ENCODE measurements around the gene HTN1.
"Not testable (repeated sequence)": the region's sequence is repeated elsewhere in the genome, so short reads cannot be mapped to it uniquely, and the experiment has no call there.

HTN1 gene

GRCh38 chr4:70050138-70050537, at the start of gene HTN1:
Gene HTN1, plus strand, starts transcription at chr4:70050438. Its CDS starts 2,639 bp downstream, at chr4:70053077.
- not testable (repeated sequence) for DNase-seq

DNA sequence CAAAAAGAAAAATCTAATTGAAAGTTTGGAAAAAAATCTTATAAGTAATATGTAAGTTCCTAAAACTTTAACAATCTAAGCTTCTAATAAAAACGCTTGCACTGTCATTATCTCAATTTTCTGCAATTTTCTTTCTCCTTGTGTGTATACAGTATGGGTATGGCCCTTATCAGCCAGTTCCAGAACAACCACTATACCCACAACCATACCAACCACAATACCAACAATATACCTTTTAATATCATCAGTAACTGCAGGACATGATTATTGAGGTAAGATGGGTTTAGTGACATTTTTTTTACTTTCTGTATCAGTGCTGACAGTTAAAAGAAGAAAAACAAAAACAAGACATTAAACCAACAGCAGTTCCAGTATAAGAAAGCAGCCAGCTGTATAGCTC, 49.5 kb upstream of the HTN1 start:
- no peak for DNase-seq

- no peak for DNase-seq
Observed at GRCh38 chr4:70002507-70002906, 47.7 kb upstream of the HTN1 start.

GRCh38 chr4:70008771-70009170, 41.5 kb upstream of the HTN1 start:
- no peak for DNase-seq

GRCh38 chr4:70019006-70019405, 31.2 kb upstream of the HTN1 start:
- DNase-seq: not testable (repeated sequence)

DNA sequence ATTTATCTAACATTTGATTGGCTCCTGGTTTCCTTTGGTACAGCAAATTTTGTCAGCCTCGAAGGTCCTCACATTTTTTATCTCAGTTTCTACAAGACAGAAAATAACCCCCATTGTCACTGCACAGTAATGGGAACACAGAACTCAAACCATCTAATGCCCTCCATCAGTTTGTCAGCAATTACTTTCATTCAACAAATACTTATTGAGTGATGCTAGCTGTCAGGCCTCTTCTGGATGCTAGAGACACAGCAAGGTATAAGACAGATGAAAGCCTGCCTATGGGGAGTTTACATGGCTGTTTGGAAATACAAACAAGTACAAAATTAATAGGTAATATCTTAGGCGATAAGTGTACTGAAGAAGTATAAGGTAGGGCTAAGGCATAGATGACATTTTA, 27.0 kb upstream of the HTN1 start:
- DNase-seq: no peak

GRCh38 chr4:70027011-70027410, 23.2 kb upstream of the HTN1 start:
- no peak for DNase-seq

DNA sequence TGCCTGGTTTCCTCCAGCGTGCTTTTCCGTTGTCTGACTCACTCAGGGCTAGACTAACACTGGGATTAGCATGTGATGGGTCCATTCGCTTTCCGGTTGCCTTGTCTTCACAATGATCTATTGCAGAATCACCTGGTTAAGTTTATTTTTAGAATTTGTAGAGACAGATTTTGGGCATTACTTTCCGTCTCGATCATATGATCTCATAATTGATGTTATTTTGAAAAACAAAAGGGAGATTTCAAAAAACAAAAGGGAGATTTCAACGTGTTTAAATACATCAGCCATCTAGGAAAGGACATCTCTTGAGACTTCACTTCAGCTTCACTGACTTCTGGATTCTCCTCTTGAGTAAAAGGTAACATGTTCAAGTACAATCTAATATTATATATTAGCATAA, 22.1 kb upstream of the HTN1 start, which contains the start of gene HTN3:
Gene HTN3, plus strand, starts transcription at position 301 of the 400 bp plus-strand sequence. CDS start 2,282 bp downstream, outside the sequence.
- not testable (repeated sequence) for DNase-seq

GRCh38 chr4:70037559-70037958, 12.7 kb upstream of the HTN1 start:
- not testable (repeated sequence) for DNase-seq

DNA sequence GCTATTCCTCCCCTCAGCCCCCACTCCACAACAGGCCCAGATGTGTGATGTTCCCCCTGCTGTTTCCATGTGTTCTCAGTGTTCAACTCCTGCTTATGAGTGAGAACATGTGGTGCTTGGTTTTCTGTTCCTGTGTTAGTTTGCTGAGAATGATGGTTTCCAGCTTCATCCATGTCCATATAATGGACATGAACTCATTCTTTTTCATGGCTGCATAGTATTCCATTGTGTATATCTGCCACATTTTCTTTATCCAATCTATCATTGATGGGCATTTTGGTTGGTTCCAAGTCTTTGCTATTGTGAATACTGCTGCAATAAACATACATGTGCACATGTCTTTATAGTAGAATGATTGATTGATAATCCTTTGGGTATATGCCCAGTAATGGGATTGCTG, 10.3 kb upstream of the HTN1 start:
- not testable (repeated sequence) for DNase-seq

- DNase-seq: no peak
Observed at GRCh38 chr4:70041652-70042286, 8.5 kb upstream of the HTN1 start.

DNA sequence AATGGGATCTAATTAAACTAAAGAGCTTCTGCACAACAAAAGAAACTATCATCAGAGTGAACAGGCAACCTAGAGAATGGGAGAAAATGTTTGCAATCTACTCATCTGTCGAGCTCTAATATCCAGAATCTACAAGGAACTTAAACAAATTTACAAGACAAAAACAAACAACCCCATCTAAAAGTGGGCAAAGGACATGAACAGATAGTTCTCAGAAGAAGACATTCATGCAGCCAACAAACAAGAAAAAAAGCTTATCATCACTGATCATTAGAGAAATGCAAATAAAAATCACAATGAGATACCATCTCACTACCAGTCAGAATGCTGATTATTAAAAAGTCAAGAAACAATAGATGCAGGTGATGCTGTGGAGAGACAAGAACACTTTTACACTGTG, 6.3 kb downstream of the HTN1 start:
- not testable (repeated sequence) for DNase-seq

DNA sequence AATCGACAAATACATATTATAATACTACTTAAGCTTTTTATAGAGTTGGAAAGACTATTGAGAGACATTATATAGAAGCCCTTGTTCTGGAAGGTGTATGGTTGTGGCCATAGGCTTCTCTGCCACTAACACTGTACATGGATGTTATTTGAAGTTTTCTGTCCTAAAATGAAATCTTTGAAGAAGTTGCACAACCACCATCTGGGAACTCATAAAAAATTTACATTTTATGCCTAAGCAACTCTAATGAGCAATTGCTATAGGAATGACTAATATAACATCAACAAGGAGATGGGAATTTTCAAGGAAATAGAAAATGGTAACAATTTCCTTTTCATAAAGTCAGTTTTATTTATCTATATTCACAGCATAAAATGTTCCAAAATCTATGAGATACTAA, 7.4 kb downstream of the HTN1 start:
- DNase-seq: no peak

DNA sequence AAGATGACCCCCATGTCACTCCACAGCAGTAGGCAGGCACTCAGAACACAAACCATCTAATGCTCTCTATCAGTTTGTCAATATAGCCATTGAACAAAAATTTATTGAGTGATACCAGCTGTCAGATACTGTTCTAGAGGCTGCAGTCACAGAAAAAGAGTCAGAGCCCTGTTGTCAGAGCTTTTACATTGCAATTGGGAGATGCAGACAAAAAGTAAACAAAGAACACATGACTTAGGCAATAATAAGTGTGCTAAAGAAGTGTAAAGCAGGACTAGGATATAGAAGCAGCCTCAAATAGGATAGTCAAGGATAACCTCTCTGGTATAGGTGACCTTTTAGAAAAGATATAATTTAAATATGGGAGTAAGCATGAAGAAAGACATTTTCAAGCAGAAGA, 8.9 kb downstream of the HTN1 start:
- no peak for DNase-seq

- no peak for DNase-seq
Observed at GRCh38 chr4:70062000-70062399, 11.8 kb downstream of the HTN1 start.

DNA sequence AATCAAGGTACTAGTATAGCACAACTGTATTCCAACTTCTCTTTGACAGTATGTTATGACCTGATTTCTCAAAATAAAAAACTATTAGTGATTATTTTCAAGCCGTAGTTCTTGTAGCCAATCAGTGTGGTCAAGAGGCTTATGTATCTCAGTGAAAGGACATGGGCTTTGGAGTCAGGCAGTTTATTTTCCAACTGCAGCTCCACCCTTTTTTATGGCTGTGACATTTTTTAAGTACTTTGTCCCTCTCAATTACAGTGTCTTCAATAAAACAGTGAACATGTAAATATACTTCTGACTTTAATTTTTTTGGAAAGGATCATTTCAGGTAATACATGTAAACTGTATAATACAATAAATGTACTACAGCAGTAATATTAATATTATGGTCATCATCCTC, 30.0 kb downstream of the HTN1 start:
- DNase-seq: no peak

DNA sequence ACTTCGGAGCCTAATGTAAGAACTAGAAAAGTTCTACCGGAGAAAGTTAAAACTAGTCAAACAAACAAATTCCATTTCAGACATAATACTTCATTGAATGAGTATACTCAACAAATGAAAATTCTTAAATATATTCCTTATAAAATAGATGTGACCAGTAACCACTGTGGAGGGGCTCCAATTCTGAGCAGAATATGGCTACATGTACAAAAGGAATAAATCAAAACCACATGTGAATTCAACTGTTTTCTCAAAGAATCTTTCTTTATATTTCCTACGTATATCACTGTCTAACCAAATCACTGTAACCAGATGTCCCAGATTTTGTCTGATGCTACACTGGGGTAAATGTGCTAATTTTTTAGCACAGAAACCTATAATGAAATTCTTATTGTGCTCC, 49.0 kb downstream of the HTN1 start:
- DNase-seq: no peak
